Measurements from ENCODE around the gene MCL1. TPM values are rescaled to one million over a fixed set of nuclear protein-coding genes. Genes with fewer than 3 reads are reported as not detected.
A peak's percentile ranks its signal among the peaks of the same experiment; 100 is the strongest.
"Not testable (repeated sequence)": the region's sequence is repeated elsewhere in the genome, so short reads cannot be mapped to it uniquely, and the experiment has no call there.

The MCL1 gene
- total RNA-seq, 2 donors from 2014 or later: 211 to 223 TPM

DNA sequence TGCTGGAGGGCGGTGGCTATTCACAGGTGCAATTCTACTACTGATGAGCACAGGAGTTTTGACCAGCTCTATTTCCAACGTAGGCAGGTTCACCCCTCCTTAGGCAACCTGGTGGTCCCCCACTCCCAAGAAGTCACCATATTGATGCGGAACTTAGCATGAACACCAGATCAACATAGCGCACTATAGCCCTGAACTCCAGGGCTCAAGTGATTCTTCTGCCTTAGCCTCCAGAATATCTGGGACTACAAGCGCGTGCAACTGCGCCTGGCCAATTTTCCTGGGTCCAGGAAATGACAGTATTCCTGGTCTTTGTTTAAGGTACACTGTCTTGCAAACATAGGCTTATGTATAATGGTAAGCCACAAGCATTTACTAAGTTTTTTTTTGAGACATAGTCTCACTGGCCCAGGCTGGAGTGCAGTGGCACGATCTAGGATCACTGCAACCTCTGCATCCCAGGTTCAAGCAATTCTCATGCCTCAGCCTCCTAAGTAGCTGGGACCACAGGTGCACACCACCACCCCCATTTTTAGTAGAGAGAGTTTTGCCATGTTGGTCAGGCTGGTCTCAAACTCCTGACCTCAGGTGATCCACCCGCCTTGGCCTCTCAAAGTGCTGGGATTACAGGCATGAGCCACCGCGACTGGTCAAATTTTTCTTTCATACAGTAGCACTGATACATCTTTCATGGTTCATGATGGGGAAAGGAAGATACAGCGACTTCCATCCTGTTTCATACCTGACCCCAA, 12.6 kb downstream of the MCL1 start:
- no peaks in the 10 kb centered on the region for H3K9me3 ChIP-seq
- no peak for TF ChIP-seq POLR2A (IDR thresholded peaks at IDR 0.05)
- TF ChIP-seq, protein P1, sequence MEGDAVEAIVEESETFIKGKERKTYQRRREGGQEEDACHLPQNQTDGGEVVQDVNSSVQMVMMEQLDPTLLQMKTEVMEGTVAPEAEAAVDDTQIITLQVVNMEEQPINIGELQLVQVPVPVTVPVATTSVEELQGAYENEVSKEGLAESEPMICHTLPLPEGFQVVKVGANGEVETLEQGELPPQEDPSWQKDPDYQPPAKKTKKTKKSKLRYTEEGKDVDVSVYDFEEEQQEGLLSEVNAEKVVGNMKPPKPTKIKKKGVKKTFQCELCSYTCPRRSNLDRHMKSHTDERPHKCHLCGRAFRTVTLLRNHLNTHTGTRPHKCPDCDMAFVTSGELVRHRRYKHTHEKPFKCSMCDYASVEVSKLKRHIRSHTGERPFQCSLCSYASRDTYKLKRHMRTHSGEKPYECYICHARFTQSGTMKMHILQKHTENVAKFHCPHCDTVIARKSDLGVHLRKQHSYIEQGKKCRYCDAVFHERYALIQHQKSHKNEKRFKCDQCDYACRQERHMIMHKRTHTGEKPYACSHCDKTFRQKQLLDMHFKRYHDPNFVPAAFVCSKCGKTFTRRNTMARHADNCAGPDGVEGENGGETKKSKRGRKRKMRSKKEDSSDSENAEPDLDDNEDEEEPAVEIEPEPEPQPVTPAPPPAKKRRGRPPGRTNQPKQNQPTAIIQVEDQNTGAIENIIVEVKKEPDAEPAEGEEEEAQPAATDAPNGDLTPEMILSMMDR (IDR thresholded peaks at IDR 0.05): no peak
- H3K27me3 ChIP-seq: no peaks in the 10 kb centered on the region
- ATAC-seq (no peak), DNase-seq (no peak)
- no peaks in the 10 kb centered on the region for H3K36me3 ChIP-seq (replicated peaks in 1 of 2; ENCODE audit: insufficient read depth in 1 of 2, low read depth in 2 of 2)
- peak overlapping the region; percentile 97 to 100 (median 100) for H3K27ac ChIP-seq
- H3K4me3 ChIP-seq: no peak overlapping the region
- intact Hi-C loops (cut with DNase I): no loop called here
- 59 to 72% methylated on average over 9 to 12 of the region's 12 CpGs for WGBS, 2 donors
- peaks cover 93% of the 10 kb centered on the region for H3K4me1 ChIP-seq

DNA sequence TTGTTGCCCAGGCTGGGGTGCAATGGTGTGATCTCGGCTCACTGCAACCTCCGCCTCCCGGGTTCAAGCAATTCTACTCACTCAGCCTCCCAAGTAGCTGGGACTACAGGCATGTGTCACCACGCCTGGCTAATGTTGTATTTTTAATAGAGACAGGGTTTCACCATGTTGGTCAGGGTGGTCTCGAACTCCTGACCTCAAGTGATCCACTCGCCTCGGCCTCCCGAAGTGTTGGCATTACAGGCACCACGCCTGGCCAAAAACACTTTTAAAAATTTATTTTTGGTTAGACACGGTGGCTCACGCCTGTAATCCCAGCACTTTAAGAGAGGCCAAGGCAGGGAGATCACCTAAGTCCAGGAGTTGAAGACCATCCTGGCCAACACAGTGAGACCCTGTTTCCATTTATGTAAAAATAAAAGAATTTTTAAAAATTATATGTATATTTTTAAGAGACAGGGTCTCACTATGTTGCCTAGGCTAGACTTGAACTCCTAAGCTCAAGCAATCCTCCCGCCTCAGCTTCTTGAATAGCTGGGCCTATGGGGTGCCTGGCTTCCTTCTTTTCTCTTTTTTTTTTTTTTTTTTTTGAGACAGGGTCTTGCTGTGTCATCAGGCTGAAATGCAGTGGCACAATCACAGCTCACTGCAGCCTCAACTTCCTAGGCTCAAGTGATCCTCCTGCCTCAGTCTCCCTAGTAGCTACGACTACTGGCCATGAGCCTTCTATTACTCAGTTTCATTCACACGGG, 14.0 kb downstream of the MCL1 start:
- peak overlapping the region in 3 of 4 donors; percentile 97 to 100 (median 99) for H3K27ac ChIP-seq
- H3K36me3 ChIP-seq (replicated peaks in 1 of 2; ENCODE audit: insufficient read depth in 1 of 2, low read depth in 2 of 2); DNase-seq; H3K4me3 ChIP-seq; intact Hi-C loops (cut with DNase I); ATAC-seq; H3K9me3 ChIP-seq; H3K27me3 ChIP-seq: not testable (repeated sequence)
- H3K4me1 ChIP-seq: peaks cover 88% of the 10 kb centered on the region
- 85 to 90% methylated on average over 14 of the region's 14 CpGs for WGBS, 2 donors

DNA sequence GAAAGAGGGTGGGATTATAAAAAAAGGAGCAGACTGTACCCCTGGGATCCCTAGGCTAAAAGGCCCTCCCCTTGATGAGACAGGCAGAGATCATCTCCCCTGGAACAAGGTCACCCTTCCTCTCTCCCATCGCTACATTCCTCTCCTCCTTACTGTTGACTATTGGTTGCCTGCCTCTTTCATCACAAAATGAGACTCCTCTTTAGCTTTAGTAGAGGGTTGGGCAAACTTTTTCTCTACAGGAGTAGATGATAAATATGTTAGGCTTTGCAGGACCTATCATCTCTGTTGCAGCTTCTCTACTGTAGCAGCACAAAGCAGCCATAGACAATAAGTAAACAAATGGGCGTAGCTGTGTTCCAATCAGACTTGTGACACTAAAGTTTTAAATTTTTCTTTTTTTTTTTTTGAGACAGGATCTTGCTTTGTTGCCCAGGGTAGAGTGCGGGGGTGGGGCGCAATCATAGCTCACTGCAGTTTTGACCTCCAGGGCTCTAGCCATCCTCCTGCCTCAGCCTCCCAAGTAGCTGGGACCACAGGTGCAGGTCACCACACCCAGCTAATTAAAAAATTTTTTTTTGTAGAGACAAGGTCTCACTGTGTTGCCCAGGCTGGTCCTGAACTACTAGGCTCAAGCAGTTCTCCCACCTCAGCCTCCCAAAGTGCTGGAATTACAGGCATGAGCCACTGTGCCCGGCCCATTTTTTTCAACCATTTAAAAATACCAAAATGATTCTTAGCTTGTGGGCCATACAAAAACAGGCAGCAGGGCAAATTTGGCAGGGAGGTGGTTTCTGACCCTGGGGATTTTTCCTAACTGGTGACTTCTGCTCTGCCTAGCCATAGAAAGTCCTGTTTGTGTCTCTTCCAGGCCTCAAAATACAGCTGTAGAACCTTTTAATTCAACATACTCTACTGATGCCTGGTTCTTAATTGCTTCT, 15.1 kb downstream of the MCL1 start:
- H3K4me3 ChIP-seq: no peak overlapping the region
- ATAC-seq (no peak), DNase-seq (peak in 2 of 4 donors; percentile 14 to 44)
- no peaks in the 10 kb centered on the region for H3K36me3 ChIP-seq (replicated peaks in 1 of 2; ENCODE audit: insufficient read depth in 1 of 2, low read depth in 2 of 2)
- peaks cover 88% of the 10 kb centered on the region for H3K4me1 ChIP-seq
- H3K27me3 ChIP-seq: no peaks in the 10 kb centered on the region
- no peaks in the 10 kb centered on the region for H3K9me3 ChIP-seq
- intact Hi-C loops (cut with DNase I): no loop called here
- TF ChIP-seq POLR2A (IDR thresholded peaks at IDR 0.05): no peak
- TF ChIP-seq, protein P1 (IDR thresholded peaks at IDR 0.05): no peak
- 61 to 67% methylated on average over 5 of the region's 5 CpGs for WGBS, 2 donors
- peak overlapping the region; percentile 97 to 100 (median 98) for H3K27ac ChIP-seq

DNA sequence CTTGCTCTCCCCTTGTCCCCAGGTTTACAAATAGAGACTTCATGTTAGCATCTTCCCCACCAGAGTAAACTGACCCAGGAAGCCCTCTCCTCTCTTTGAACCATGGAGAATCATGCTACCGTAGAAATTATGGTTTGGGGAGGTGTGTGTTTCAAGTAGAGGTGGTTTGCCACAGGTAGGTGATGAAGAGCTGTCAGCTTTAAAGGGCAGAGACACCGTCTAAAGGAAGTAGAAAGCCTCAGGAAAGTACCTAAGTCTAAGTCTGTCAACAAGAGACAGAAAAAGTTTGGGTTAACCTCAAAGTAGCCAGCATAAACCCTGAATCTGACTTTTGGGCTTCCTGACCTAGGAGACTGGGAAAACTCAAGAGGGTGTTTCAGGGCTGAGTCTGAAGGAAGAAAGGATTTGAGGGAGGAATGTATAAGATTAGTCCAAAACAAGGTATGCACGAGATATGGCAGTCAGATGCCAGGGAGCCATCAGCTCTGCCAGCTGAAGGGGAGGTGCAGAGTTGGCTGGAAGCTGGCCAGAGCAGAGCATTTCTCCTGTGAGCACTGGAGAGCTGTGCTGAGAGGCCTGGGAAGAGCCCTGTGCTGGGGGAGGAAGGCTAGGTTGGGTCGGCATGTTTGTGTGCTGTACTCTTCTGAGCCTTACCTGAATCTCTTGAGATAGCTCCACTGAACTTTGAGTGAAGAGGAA, 15.9 kb downstream of the MCL1 start:
- DNase-seq (peak; percentile 75 to 90 (median 84)), ATAC-seq (no peak)
- no peak for TF ChIP-seq POLR2A (IDR thresholded peaks at IDR 0.05)
- TF ChIP-seq, protein P1 (IDR thresholded peaks at IDR 0.05): no peak
- peak overlapping the region; percentile 97 to 100 (median 98) for H3K27ac ChIP-seq
- 15% methylated on average over 4 of the region's 4 CpGs for WGBS, 2 donors
- peaks cover 84% of the 10 kb centered on the region for H3K4me1 ChIP-seq
- intact Hi-C loops (cut with DNase I): no loop called here
- H3K9me3 ChIP-seq: no peaks in the 10 kb centered on the region
- no peak overlapping the region for H3K4me3 ChIP-seq
- no peaks in the 10 kb centered on the region for H3K27me3 ChIP-seq
- no peaks in the 10 kb centered on the region for H3K36me3 ChIP-seq (replicated peaks in 1 of 2; ENCODE audit: insufficient read depth in 1 of 2, low read depth in 2 of 2)

Measured in body of pancreas (tissue), 4 donors.